ENCODE results near the gene PRKCA.

- TF ChIP-seq CTCF (IDR thresholded peaks at IDR 0.05) = no peak
- no peak for TF ChIP-seq POLR2AphosphoS5 (IDR thresholded peaks at IDR 0.05)
- TF ChIP-seq POLR2A (IDR thresholded peaks at IDR 0.05; ENCODE audit: low read depth) = no peak
Observed at GRCh38 chr17:66357037-66357436, 54.6 kb downstream of the PRKCA start.
